ENCODE results near the gene PAX7. TPM values are rescaled to one million over a fixed set of nuclear protein-coding genes. Genes with fewer than 3 reads are reported as not detected.

Gene PAX7
- total RNA-seq, 5 donors from 2014 or later (not counting 1 experiment from before 2014, with no cell fraction given), result not detected

GRCh38 chr1:18714404-18715175 is 83.9 kb downstream of the PAX7 start:
- Histone ChIP-seq H3K4me3 (ENCODE audit: control insufficient read depth in 1 of 2, extremely low read depth in 1 of 2, low read length in 1 of 2) (no peak overlapping the region), H3K27ac (ENCODE audit: low read length) (no peak overlapping the region), H3K9me3 (no peaks in the 10 kb centered on the region), H3K36me3 (ENCODE audit: control insufficient read depth in 2 of 2, extremely low read depth in 1 of 2, insufficient read depth in 1 of 2, low read length in 1 of 2) (no peaks in the 10 kb centered on the region), H3K4me1 (ENCODE audit: control insufficient read depth in 1 of 2, extremely low read depth in 1 of 2, insufficient read depth in 2 of 2, low read length in 2 of 2) (no peaks in the 10 kb centered on the region), H3K27me3 (replicated peaks in 1 of 2; ENCODE audit: control insufficient read depth in 2 of 2, extremely low read depth in 1 of 2, insufficient read depth in 2 of 2, low read length in 1 of 2) (peaks cover 8 to 75% of the 10 kb centered on the region in 2 experiments)
- WGBS (ENCODE audit: insufficient coverage), result 42% methylated on average over 5 of the region's 12 CpGs
- ChIA-PET CTCF (no interaction called here), POLR2A (no interaction called here)
- no peaks in the 10 kb centered on the region for H3K36me3 Mint-ChIP-seq
- DNase-seq (no peak), ATAC-seq (replicated peaks in 1 of 4) (no peak)
- no peaks in the 10 kb centered on the region for H3K9me3 Mint-ChIP-seq
- peaks cover 55 to 70% of the 10 kb centered on the region in 2 donors for H3K27me3 Mint-ChIP-seq
- peaks cover 7 to 9% (median 7%) of the 10 kb centered on the region in 3 donors for H3K4me1 Mint-ChIP-seq
- H3K4me3 Mint-ChIP-seq, result no peak overlapping the region
- H3K27ac Mint-ChIP-seq, result no peak overlapping the region

- Mint-ChIP-seq H3K9me3 (no peaks in the 10 kb centered on the region), H3K4me1 (peaks cover 7 to 9% (median 7%) of the 10 kb centered on the region in 3 donors), H3K27me3 (peaks cover 69 to 77% of the 10 kb centered on the region in 2 donors), H3K36me3 (no peaks in the 10 kb centered on the region), H3K27ac (peak overlapping the region in 1 of 2 donors; percentile 50), H3K4me3 (peak overlapping the region in 1 of 3 donors; percentile 33)
- H3K36me3 ChIP-seq (ENCODE audit: control insufficient read depth in 2 of 2, extremely low read depth in 1 of 2, insufficient read depth in 1 of 2, low read length in 1 of 2), result no peaks in the 10 kb centered on the region
- no peaks in the 10 kb centered on the region for H3K4me1 ChIP-seq (ENCODE audit: control insufficient read depth in 1 of 2, extremely low read depth in 1 of 2, insufficient read depth in 2 of 2, low read length in 2 of 2)
- H3K4me3 ChIP-seq (ENCODE audit: control insufficient read depth in 1 of 2, extremely low read depth in 1 of 2, low read length in 1 of 2), result no peak overlapping the region
- 33% methylated on average over 12 of the region's 15 CpGs for WGBS (ENCODE audit: insufficient coverage)
- POLR2A ChIA-PET, result no interaction called here
- no peak overlapping the region for H3K27ac ChIP-seq (ENCODE audit: low read length)
- CTCF ChIA-PET, result interaction anchor here in 1 of 2 donors (0.5 kb wide), 1 partner anchor 1591 kb away, joined by 6 read pairs; no protein-coding TSS in a partner anchor
- no peak for DNase-seq
- no peaks in the 10 kb centered on the region for H3K9me3 ChIP-seq
- ATAC-seq (replicated peaks in 1 of 4), result no peak
- H3K27me3 ChIP-seq (replicated peaks in 1 of 2; ENCODE audit: control insufficient read depth in 2 of 2, extremely low read depth in 1 of 2, insufficient read depth in 2 of 2, low read length in 1 of 2), result peaks cover 6 to 84% of the 10 kb centered on the region in 2 experiments
These were observed 85.6 kb downstream of the PAX7 start for GRCh38 chr1:18716112-18716784.

- peaks cover 74 to 85% of the 10 kb centered on the region in 2 donors for H3K27me3 Mint-ChIP-seq
- peak overlapping the region in 1 of 3 donors; percentile 36 for H3K4me3 Mint-ChIP-seq
- H3K27ac Mint-ChIP-seq, result no peak overlapping the region
- ChIA-PET POLR2A (no interaction called here), CTCF (no interaction called here)
- Histone ChIP-seq H3K27ac (ENCODE audit: low read length) (no peak overlapping the region), H3K36me3 (ENCODE audit: control insufficient read depth in 2 of 2, extremely low read depth in 1 of 2, insufficient read depth in 1 of 2, low read length in 1 of 2) (no peaks in the 10 kb centered on the region), H3K27me3 (replicated peaks in 1 of 2; ENCODE audit: control insufficient read depth in 2 of 2, extremely low read depth in 1 of 2, insufficient read depth in 2 of 2, low read length in 1 of 2) (peaks cover 6 to 82% of the 10 kb centered on the region in 2 experiments), H3K9me3 (no peaks in the 10 kb centered on the region), H3K4me1 (ENCODE audit: control insufficient read depth in 1 of 2, extremely low read depth in 1 of 2, insufficient read depth in 2 of 2, low read length in 2 of 2) (no peaks in the 10 kb centered on the region), H3K4me3 (ENCODE audit: control insufficient read depth in 1 of 2, extremely low read depth in 1 of 2, low read length in 1 of 2) (no peak overlapping the region)
- DNase-seq, result no peak
- H3K36me3 Mint-ChIP-seq, result no peaks in the 10 kb centered on the region
- 9% methylated on average over 67 of the region's 72 CpGs for WGBS (ENCODE audit: insufficient coverage)
- ATAC-seq (replicated peaks in 1 of 4), result no peak
- peaks cover 7 to 9% (median 7%) of the 10 kb centered on the region in 3 donors for H3K4me1 Mint-ChIP-seq
- H3K9me3 Mint-ChIP-seq, result no peaks in the 10 kb centered on the region
These were observed 86.4 kb downstream of the PAX7 start for GRCh38 chr1:18716785-18717678.

DNA sequence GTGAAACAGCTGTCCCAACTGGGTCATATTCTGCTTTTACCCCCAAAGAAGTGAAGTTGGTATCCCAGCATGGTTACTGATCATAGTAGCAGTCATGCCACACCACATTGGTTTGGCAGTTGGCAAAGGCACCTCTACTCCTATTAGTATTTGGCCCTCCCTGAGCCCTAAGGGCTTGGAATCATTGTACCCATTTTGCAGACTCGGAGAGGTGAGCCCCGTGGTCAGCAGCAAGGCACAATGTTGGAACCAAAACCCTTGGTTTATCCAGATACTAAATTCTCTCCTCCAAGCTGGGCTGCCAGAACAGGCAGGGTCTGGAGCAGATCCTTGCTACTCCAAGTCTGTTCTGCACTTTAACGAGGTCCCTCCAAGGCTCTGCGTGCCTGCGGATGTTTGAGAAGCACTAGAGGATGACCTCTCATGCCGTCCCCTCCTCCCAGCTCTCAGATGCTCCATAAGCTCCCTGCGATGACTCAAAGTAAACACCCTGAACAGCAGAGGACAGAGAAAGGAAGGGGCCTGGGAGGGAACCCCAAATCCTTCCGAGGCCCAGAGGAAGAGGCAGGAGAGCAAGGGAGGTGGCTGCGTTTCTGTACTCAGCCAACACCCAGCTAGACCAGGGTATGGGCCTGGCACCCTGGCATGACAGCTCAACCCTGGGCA is 89.3 kb downstream of the PAX7 start:
- Histone ChIP-seq H3K27ac (ENCODE audit: low read length) (no peak overlapping the region), H3K9me3 (no peaks in the 10 kb centered on the region), H3K36me3 (ENCODE audit: control insufficient read depth in 2 of 2, extremely low read depth in 1 of 2, insufficient read depth in 1 of 2, low read length in 1 of 2) (no peaks in the 10 kb centered on the region), H3K4me1 (ENCODE audit: control insufficient read depth in 1 of 2, extremely low read depth in 1 of 2, insufficient read depth in 2 of 2, low read length in 2 of 2) (no peaks in the 10 kb centered on the region), H3K4me3 (ENCODE audit: control insufficient read depth in 1 of 2, extremely low read depth in 1 of 2, low read length in 1 of 2) (no peak overlapping the region), H3K27me3 (replicated peaks in 1 of 2; ENCODE audit: control insufficient read depth in 2 of 2, extremely low read depth in 1 of 2, insufficient read depth in 2 of 2, low read length in 1 of 2) (peaks cover 6 to 85% of the 10 kb centered on the region in 2 experiments)
- POLR2A ChIA-PET, result no interaction called here
- Mint-ChIP-seq H3K36me3 (no peaks in the 10 kb centered on the region), H3K4me1 (peaks cover 7 to 9% (median 7%) of the 10 kb centered on the region in 3 donors), H3K4me3 (no peak overlapping the region), H3K27me3 (peaks cover 85 to 86% of the 10 kb centered on the region in 2 donors), H3K9me3 (no peaks in the 10 kb centered on the region), H3K27ac (no peak overlapping the region)
- 44% methylated on average over 6 of the region's 9 CpGs for WGBS (ENCODE audit: insufficient coverage)
- ATAC-seq (replicated peaks in 1 of 4), result no peak
- DNase-seq, result no peak
- CTCF ChIA-PET, result no interaction called here

GRCh38 chr1:18721041-18721440 is 90.4 kb downstream of the PAX7 start:
- CTCF ChIA-PET, result no interaction called here

DNA sequence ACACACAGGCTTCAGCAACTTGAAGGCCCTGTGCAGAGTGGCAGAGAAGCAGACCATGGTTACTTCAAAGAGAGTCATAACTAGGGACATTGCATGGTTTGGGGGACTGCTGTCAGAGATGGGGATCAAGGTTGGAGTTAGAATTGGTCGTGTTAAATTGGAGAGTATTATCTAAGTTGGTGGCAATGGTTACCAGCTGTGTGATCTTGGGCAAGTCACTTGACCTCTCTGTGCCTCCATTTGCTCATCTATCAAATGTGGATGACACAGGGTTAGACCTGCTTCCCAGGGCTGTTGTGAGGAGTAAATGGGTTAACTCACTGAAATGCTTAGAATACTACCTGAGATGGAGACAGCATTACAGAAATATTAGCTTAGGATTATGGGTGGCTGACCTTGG is 91.1 kb downstream of the PAX7 start:
- Histone ChIP-seq H3K27me3 (replicated peaks in 1 of 2; ENCODE audit: control insufficient read depth in 2 of 2, extremely low read depth in 1 of 2, insufficient read depth in 2 of 2, low read length in 1 of 2) (peaks cover 5 to 87% of the 10 kb centered on the region in 2 experiments), H3K27ac (ENCODE audit: low read length) (no peak overlapping the region), H3K36me3 (ENCODE audit: control insufficient read depth in 2 of 2, extremely low read depth in 1 of 2, insufficient read depth in 1 of 2, low read length in 1 of 2) (no peaks in the 10 kb centered on the region), H3K9me3 (no peaks in the 10 kb centered on the region), H3K4me3 (ENCODE audit: control insufficient read depth in 1 of 2, extremely low read depth in 1 of 2, low read length in 1 of 2) (no peak overlapping the region), H3K4me1 (ENCODE audit: control insufficient read depth in 1 of 2, extremely low read depth in 1 of 2, insufficient read depth in 2 of 2, low read length in 2 of 2) (no peaks in the 10 kb centered on the region)
- ChIA-PET POLR2A (no interaction called here), CTCF (no interaction called here)
- no peak overlapping the region for H3K27ac Mint-ChIP-seq
- no peak overlapping the region for H3K4me3 Mint-ChIP-seq
- no peaks in the 10 kb centered on the region for H3K36me3 Mint-ChIP-seq
- WGBS (ENCODE audit: insufficient coverage), result 56% methylated on average over 1 of the region's 1 CpG
- no peaks in the 10 kb centered on the region for H3K9me3 Mint-ChIP-seq
- no peak for ATAC-seq (replicated peaks in 1 of 4)
- peaks cover 83 to 86% of the 10 kb centered on the region in 2 donors for H3K27me3 Mint-ChIP-seq
- DNase-seq, result no peak
- H3K4me1 Mint-ChIP-seq, result peaks cover 0 to 6% (median 5%) of the 10 kb centered on the region in 3 donors

More at GRCh38 chr1:18721041-18721440, 90.4 kb downstream of the PAX7 start:
- ATAC-seq (replicated peaks in 1 of 4) (no peak), DNase-seq (no peak)
- H3K27ac ChIP-seq (ENCODE audit: low read length), result no peak overlapping the region
- H3K9me3 ChIP-seq, result no peaks in the 10 kb centered on the region
- POLR2A ChIA-PET, result no interaction called here
- peaks cover 4 to 88% of the 10 kb centered on the region in 2 experiments for H3K27me3 ChIP-seq (replicated peaks in 1 of 2; ENCODE audit: control insufficient read depth in 2 of 2, extremely low read depth in 1 of 2, insufficient read depth in 2 of 2, low read length in 1 of 2)
- peaks cover 7 to 11% (median 7%) of the 10 kb centered on the region in 3 donors for H3K4me1 Mint-ChIP-seq
- no peaks in the 10 kb centered on the region for H3K9me3 Mint-ChIP-seq
- no peak overlapping the region for H3K27ac Mint-ChIP-seq
- 66% methylated on average over 3 of the region's 8 CpGs for WGBS (ENCODE audit: insufficient coverage)
- H3K27me3 Mint-ChIP-seq, result peaks cover 84 to 85% of the 10 kb centered on the region in 2 donors
- H3K4me3 ChIP-seq (ENCODE audit: control insufficient read depth in 1 of 2, extremely low read depth in 1 of 2, low read length in 1 of 2), result no peak overlapping the region
- no peak overlapping the region for H3K4me3 Mint-ChIP-seq
- H3K36me3 ChIP-seq (ENCODE audit: control insufficient read depth in 2 of 2, extremely low read depth in 1 of 2, insufficient read depth in 1 of 2, low read length in 1 of 2), result no peaks in the 10 kb centered on the region
- H3K36me3 Mint-ChIP-seq, result no peaks in the 10 kb centered on the region
- no peaks in the 10 kb centered on the region for H3K4me1 ChIP-seq (ENCODE audit: control insufficient read depth in 1 of 2, extremely low read depth in 1 of 2, insufficient read depth in 2 of 2, low read length in 2 of 2)

All from T-cell (primary cell).